K562 (cell line): ENCODE measurements around the gene OSBPL3. TPM values are rescaled to one million over a fixed set of nuclear protein-coding genes. Genes with fewer than 3 reads are reported as not detected.
A peak's percentile ranks its signal among the peaks of the same experiment; 100 is the strongest.

Source experiments
- ATAC-seq: fragments of 200-7000 bp; cut with Tn5 transposase; 3 replicates; pipeline ENCODE4 v1.9.1; 2020; ENCODE audit warnings: moderate library complexity
- BruUV-seq: library from RNA; stranded (reverse); fragments of 400-500 nt; replicated peaks from 2 replicates; lab custom pipeline; 2021; lab: Mats Ljungman, UMichigan
- CTCF ChIA-PET: fragments of 300-600 bp; formaldehyde crosslinking; extraction: SDS; loops from one replicate; lab custom pipeline; 2021; ENCODE audit warnings: low intra/inter-chr PET ratio; lab: Yijun Ruan, JAX
- POLR2A ChIA-PET: fragments of 300-600, 350-650 bp; sonication (Branson Sonifier 250); formaldehyde crosslinking; extraction: SDS; loops from one replicate; lab custom pipeline; 2021; ENCODE audit warnings: antibody characterized with exemption, inconsistent platforms; lab: Yijun Ruan, JAX
- DNase-seq, 4 experiments: peaks; one replicate each; pipeline versions ENCODE4 v3.0.0 to v3.0.0-alpha.2; 2011 to 2018; ENCODE audit warnings: low spot score in 3 of 4, mixed read lengths in 3 of 4; ENCODE audit errors: extremely low read depth in 1 of 4
- FAIRE-seq: peaks from 2 replicates; lab custom pipeline; 2011; peaks lifted over from hg19 to GRCh38; lab: Jason Lieb, UNC
- H2AFZ ChIP-seq: 2 replicates; pipeline ENCODE4 v1.6.0; 2011; ENCODE audit warnings: low read depth, low read length, control low read depth, inconsistent platforms
- H3K27ac ChIP-seq: fragments of 200-600 bp; 3 replicates; pipeline ENCODE4 v1.8.0; 2011; ENCODE audit warnings: low read depth, mild to moderate bottlenecking, control low read depth, inconsistent platforms, low read length, moderate library complexity, mixed read lengths; ENCODE audit errors: extremely low read depth
- H3K27me3 ChIP-seq, 2 experiments: fragments of 300-600 bp in 1 of 2; 2 replicates in 1 of 2; 3 replicates in 1 of 2; pipeline versions ENCODE4 v1.6.0 to v1.8.0; 2011; ENCODE audit warnings: inconsistent platforms in 2 of 2, low read length in 2 of 2, mild to moderate bottlenecking in 1 of 2, mixed read lengths in 1 of 2, moderate library complexity in 1 of 2; ENCODE audit not compliant: control insufficient read depth in 2 of 2, insufficient read depth in 2 of 2
- H3K36me3 ChIP-seq: fragments of 300-600 bp; 3 replicates; pipeline ENCODE4 v1.8.0; 2011; ENCODE audit warnings: mild to moderate bottlenecking, low read length, inconsistent platforms; ENCODE audit not compliant: control insufficient read depth, insufficient read depth
- H3K4me1 ChIP-seq, 2 experiments: fragments of 200-600 bp in 1 of 2; replicated peaks in 1 of 2; 2 replicates in 1 of 2; 3 replicates in 1 of 2; pipeline versions ENCODE4 v1.5.1 to v1.8.0; 2011; ENCODE audit warnings: inconsistent platforms in 2 of 2, low read length in 2 of 2, mild to moderate bottlenecking in 1 of 2, mixed read lengths in 1 of 2, moderate library complexity in 1 of 2; ENCODE audit not compliant: control insufficient read depth in 2 of 2, insufficient read depth in 2 of 2
- H3K4me2 ChIP-seq: 2 replicates; pipeline ENCODE4 v1.6.1; 2011; ENCODE audit warnings: low read length, control low read depth, inconsistent platforms, mixed read lengths; ENCODE audit not compliant: insufficient read depth
- H3K4me3 ChIP-seq: fragments of 200-600 bp; sonication (generic), shearing (Covaris generic); 2 replicates; pipeline ENCODE4 v1.5.1; 2016; ENCODE audit warnings: control low read depth, inconsistent platforms
- H3K79me2 ChIP-seq: fragments of 200-600 bp; 3 replicates; pipeline ENCODE4 v1.8.0; 2011; ENCODE audit warnings: low read length, inconsistent platforms; ENCODE audit not compliant: control insufficient read depth, insufficient read depth
- H3K9ac ChIP-seq, 2 experiments: 2 replicates each; pipeline versions ENCODE4 v1.6.0 to v1.6.1; 2011; ENCODE audit warnings: low read depth in 2 of 2, low read length in 2 of 2, control low read depth in 1 of 2, inconsistent platforms in 1 of 2, mild to moderate bottlenecking in 1 of 2, mixed read lengths in 1 of 2; ENCODE audit not compliant: insufficient read depth in 1 of 2
- H3K9me1 ChIP-seq: one replicate; pipeline ENCODE4 v1.6.0; 2011; ENCODE audit warnings: inconsistent platforms, mild to moderate bottlenecking, low read length, moderate library complexity; ENCODE audit not compliant: control insufficient read depth, insufficient read depth
- H3K9me3 ChIP-seq: replicated peaks from 2 replicates; pipeline ENCODE4 v1.5.1; 2011; ENCODE audit warnings: low read depth, low read length, inconsistent platforms; ENCODE audit not compliant: control insufficient read depth, insufficient read depth
- H4K20me1 ChIP-seq: replicated peaks from 2 replicates; pipeline ENCODE4 v1.6.1; 2011; ENCODE audit warnings: low read length, inconsistent platforms, mixed read lengths; ENCODE audit not compliant: control insufficient read depth, insufficient read depth
- RAD21 ChIP-seq, 2 experiments: fragments of 250-450 bp in 1 of 2; fragments of 450-650 bp in 1 of 2; sonication (Bioruptor Pico) in 1 of 2; formaldehyde crosslinking in 1 of 2; IDR thresholded peaks in 1 of 2; conservative IDR thresholded peaks in 1 of 2; 2 replicates each; pipeline versions ENCODE4 v1.4.0 to v1.8.0; 2020 to 2022; ENCODE audit warnings: mild to moderate bottlenecking in 2 of 2, moderate library complexity in 1 of 2
- WGBS: fragments of 100-300 bp; shearing (Covaris generic); methylation state at CpG from one replicate; pipeline ENCODE4 v1.1.6; 2016; ENCODE audit warnings: low coverage, mixed read lengths; ENCODE audit not compliant: insufficient coverage; ENCODE audit errors: missing lambda C conversion rate; 5-methylcytosine and 5-hydroxymethylcytosine counted together
- in situ Hi-C: fragments of 300-500 bp; cut with MboI; formaldehyde crosslinking; loops from 4 replicates; pipeline ENCODE4 v1.15.0; 2018; ENCODE audit warnings: inconsistent platforms, mixed read lengths
- intact Hi-C: fragments of 100-400 bp; cut with micrococcal nuclease; formaldehyde crosslinking; loops from 2 replicates; pipeline ENCODE4 v1.14.2; 2022
- polyA plus RNA-seq, 8 experiments: library from polyadenylated mRNA; depleted of rRNA in 4 of 8; stranded (reverse) in 5 of 8; unstranded in 3 of 8; fragments of >200 nt; fragmentation: Nextera tagmentation in 2 of 8; fragmentation: Illumina TruSeq in 1 of 8; extraction: Ambion mirVana in 2 of 8; extraction: Trizol in 1 of 8; gene quantifications; 2 replicates each; pipeline versions ENCODE4 v1.2.1 to v1.2.3, GENCODE V29; 2011 to 2014; ENCODE audit warnings: inconsistent platforms in 1 of 8, missing spikeins in 1 of 8
- total RNA-seq, 7 experiments: library from RNA; depleted of rRNA in 6 of 7; stranded (reverse); fragments of >200 nt in 6 of 7; fragmentation: Illumina TruSeq in 2 of 7; extraction: Trizol in 2 of 7; gene quantifications; 2 replicates each; pipeline versions ENCODE4 v1.2.1 to v1.2.3, GENCODE V29; 2011 to 2021; ENCODE audit warnings: low replicate concordance in 1 of 7
- TF ChIP-seq, protein P1 (sequence below): sonication (generic); formaldehyde crosslinking; IDR thresholded peaks from 2 replicates; pipeline ENCODE4 v1.8.0; 2022; ENCODE audit warnings: missing genetic modification reagents, mild to moderate bottlenecking, moderate library complexity, borderline replicate concordance
- TF ChIP-seq, protein P2 (sequence below), 3 experiments: IDR thresholded peaks in 2 of 3; conservative IDR thresholded peaks in 1 of 3; 2 replicates each; pipeline ENCODE4 v1.5.1; 2011 to 2012; ENCODE audit warnings: low read length in 3 of 3, mild to moderate bottlenecking in 3 of 3, control low read depth in 2 of 3, improper control_type of control experiment in 1 of 3, inconsistent platforms in 1 of 3, low read depth in 1 of 3, mixed read lengths in 1 of 3, moderate library complexity in 1 of 3; ENCODE audit not compliant: insufficient read depth in 2 of 3

Gene OSBPL3
- total and polyA plus RNA-seq, 9 of the 15 experiments (the other 6 are each of a cell fraction or from before 2014, with no cell fraction given): 4.8 to 37.2 (median 26.5) TPM

DNA sequence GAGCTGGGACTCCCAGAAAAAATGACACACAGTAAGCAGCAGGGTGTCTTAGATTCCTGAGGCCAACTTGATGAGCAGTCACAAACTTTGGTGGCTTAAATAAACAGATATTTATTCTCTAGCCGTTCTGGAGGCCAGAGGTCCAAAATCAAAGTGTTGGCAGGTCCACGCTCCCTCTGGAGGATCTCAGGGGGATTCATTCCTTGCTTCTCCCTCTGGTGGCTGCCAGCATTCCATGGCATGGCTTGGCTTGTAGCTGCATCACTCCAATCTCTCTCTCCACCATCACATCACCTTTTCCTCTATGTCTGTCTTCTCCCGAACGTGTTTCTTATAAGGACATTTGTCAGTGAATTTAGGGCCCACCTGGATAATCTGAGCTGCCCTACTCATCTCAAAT, 98.4 kb downstream of the OSBPL3 start:
- no peaks in the 10 kb centered on the region for H3K9me3 ChIP-seq
- ATAC-seq (peak; percentile 65), DNase-seq (peak in 1 of 4 experiments; percentile 20)
- intact Hi-C loops (loop anchor here (2.0 kb wide), 1 partner anchor 61 kb away; no protein-coding TSS in a partner anchor), in situ Hi-C loops (no loop called here)
- peaks cover 0 to 12% of the 10 kb centered on the region in 2 experiments; a peak in 2 of 5 replicates for H3K4me1 ChIP-seq
- WGBS: 60% methylated on average over 4 of the region's 4 CpGs
- no peak overlapping the region for H2AFZ ChIP-seq
- no peak overlapping the region for H3K27ac ChIP-seq
- BruUV-seq: no TSS peak
- no peak overlapping the region for H3K4me3 ChIP-seq
- H3K36me3 ChIP-seq: peaks cover 13% of the 10 kb centered on the region; the same call in 2 of the 3 replicates
- no peak overlapping the region for H3K4me2 ChIP-seq
- no peaks in the 10 kb centered on the region for H3K79me2 ChIP-seq
- POLR2A ChIA-PET: no interaction called here
- H4K20me1 ChIP-seq: no peaks in the 10 kb centered on the region
- H3K9ac ChIP-seq: no peak overlapping the region
- CTCF ChIA-PET: no interaction called here
- no peaks in the 10 kb centered on the region for H3K9me1 ChIP-seq
- TF ChIP-seq, protein P1, sequence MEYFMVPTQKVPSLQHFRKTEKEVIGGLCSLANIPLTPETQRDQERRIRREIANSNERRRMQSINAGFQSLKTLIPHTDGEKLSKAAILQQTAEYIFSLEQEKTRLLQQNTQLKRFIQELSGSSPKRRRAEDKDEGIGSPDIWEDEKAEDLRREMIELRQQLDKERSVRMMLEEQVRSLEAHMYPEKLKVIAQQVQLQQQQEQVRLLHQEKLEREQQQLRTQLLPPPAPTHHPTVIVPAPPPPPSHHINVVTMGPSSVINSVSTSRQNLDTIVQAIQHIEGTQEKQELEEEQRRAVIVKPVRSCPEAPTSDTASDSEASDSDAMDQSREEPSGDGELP: no peak
- TF ChIP-seq, protein P2, sequence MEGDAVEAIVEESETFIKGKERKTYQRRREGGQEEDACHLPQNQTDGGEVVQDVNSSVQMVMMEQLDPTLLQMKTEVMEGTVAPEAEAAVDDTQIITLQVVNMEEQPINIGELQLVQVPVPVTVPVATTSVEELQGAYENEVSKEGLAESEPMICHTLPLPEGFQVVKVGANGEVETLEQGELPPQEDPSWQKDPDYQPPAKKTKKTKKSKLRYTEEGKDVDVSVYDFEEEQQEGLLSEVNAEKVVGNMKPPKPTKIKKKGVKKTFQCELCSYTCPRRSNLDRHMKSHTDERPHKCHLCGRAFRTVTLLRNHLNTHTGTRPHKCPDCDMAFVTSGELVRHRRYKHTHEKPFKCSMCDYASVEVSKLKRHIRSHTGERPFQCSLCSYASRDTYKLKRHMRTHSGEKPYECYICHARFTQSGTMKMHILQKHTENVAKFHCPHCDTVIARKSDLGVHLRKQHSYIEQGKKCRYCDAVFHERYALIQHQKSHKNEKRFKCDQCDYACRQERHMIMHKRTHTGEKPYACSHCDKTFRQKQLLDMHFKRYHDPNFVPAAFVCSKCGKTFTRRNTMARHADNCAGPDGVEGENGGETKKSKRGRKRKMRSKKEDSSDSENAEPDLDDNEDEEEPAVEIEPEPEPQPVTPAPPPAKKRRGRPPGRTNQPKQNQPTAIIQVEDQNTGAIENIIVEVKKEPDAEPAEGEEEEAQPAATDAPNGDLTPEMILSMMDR (IDR thresholded peaks at IDR 0.05 in 2 of 3, conservative IDR thresholded peaks at IDR 0.05 in 1 of 3; ENCODE audit: insufficient read depth in 2 of 3, low read depth in 1 of 3, low read length in 3 of 3): peak; percentile 39 to 91 (median 67); a peak in 5 of 6 replicates
- peak in 1 of 2 experiments; percentile 31; a peak in 2 of 4 replicates for TF ChIP-seq RAD21 (CRISPR knock-in tag; conservative IDR thresholded peaks at IDR 0.05 in 1 of 2, IDR thresholded peaks at IDR 0.05 in 1 of 2)
- TF ChIP-seq, all 486 proteins: peak for 2
- no peaks in the 10 kb centered on the region for H3K27me3 ChIP-seq
- no peak for FAIRE-seq
